Measurements from ENCODE around the gene SLC25A47. TPM values are rescaled to one million over a fixed set of nuclear protein-coding genes. Genes with fewer than 3 reads are reported as not detected.

The SLC25A47 gene
- total and polyA plus RNA-seq, 4 donors: 0.02 to 0.12 (median 0.06) TPM; not detected in 1

DNA sequence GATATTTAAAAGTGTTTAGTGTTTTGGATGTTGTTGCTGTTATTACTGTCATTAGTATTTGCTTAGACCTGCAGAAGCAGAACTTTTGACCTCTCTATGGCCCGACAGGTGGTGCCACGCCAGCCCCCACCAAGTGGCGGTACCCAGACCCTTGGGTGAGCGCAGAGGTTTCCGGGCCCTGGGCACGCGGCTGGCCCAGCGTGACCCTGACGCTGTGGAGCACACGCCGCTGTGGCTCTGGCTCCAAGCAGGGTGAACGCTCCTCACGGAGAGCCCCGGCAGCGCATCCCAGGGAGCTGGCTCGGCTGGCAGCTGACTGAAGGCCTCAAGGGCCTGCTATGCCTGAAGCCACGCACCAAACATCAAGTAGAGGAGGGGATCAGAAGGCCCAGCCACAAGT, 22.6 kb downstream of the SLC25A47 start:
- no peaks in the 10 kb centered on the region for H3K27me3 ChIP-seq (ENCODE audit: control insufficient read depth in 3 of 3, insufficient read depth in 3 of 3, low read length in 2 of 3)
- WGBS, 2 donors: 96% methylated on average over 17 of the region's 17 CpGs
- no peak for DNase-seq
- no peak overlapping the region for H3K9ac ChIP-seq (ENCODE audit: insufficient read depth in 1 of 2, low read length in 2 of 2)
- H3K9me3 ChIP-seq (ENCODE audit: control insufficient read depth in 4 of 4, insufficient read depth in 3 of 4, low read length in 3 of 4): no peaks in the 10 kb centered on the region
- ATAC-seq (ENCODE audit: insufficient read depth, low FRiP score): no peak
- peaks cover 9 to 51% (median 11%) of the 10 kb centered on the region in 4 donors for H3K36me3 ChIP-seq (ENCODE audit: control insufficient read depth in 4 of 4, insufficient read depth in 4 of 4, low read length in 4 of 4)
- TF ChIP-seq, protein P1, sequence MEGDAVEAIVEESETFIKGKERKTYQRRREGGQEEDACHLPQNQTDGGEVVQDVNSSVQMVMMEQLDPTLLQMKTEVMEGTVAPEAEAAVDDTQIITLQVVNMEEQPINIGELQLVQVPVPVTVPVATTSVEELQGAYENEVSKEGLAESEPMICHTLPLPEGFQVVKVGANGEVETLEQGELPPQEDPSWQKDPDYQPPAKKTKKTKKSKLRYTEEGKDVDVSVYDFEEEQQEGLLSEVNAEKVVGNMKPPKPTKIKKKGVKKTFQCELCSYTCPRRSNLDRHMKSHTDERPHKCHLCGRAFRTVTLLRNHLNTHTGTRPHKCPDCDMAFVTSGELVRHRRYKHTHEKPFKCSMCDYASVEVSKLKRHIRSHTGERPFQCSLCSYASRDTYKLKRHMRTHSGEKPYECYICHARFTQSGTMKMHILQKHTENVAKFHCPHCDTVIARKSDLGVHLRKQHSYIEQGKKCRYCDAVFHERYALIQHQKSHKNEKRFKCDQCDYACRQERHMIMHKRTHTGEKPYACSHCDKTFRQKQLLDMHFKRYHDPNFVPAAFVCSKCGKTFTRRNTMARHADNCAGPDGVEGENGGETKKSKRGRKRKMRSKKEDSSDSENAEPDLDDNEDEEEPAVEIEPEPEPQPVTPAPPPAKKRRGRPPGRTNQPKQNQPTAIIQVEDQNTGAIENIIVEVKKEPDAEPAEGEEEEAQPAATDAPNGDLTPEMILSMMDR (IDR thresholded peaks at IDR 0.05; ENCODE audit: control extremely low read depth, extremely low read depth): no peak
- H3K4me3 ChIP-seq: no peak overlapping the region
- H3K4me1 ChIP-seq (ENCODE audit: control insufficient read depth in 5 of 5, insufficient read depth in 5 of 5, low read length in 5 of 5): peaks cover 0 to 11% (median 0%) of the 10 kb centered on the region in 5 donors
- no peak overlapping the region for H3K27ac ChIP-seq (ENCODE audit: low read depth in 1 of 2, low read length in 1 of 2)

DNA sequence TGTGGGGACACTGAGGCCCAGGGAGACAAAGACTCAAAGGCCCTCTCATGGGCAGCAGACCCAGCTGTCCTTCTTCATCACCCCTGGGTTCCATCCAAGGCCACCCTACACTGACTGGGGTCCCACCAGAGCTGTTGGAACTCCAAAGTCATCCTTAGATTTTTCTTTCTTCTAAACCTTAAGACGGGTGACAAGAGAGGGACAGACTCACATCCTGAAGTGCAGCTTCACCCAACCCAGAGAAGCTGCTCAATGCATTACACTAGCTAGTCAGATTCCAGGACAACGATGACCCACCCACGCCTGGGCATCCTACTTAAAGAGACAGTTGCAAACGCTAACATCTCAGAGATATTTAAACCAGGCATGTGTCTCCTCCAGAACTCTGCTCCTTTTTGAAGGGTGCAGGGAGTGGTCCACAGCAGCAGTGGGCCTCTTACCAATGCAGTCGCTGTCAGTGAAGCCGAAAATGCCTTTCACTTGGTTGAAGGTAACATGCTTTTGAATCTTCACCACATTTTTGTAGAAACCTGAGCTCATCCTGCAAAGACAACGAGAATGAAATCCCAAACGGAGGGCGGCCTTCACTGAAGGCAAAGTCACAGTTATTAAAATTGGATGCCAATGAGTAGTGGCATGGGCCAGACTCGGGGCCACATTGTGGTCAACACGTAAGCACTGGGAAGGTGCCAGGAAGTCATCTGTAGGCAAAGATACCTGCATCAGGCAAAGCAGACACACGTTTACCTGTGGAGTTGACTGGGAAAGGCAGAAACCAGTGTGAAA, 23.4 kb downstream of the SLC25A47 start:
- Histone ChIP-seq H3K27ac (ENCODE audit: low read depth in 1 of 2, low read length in 1 of 2) (no peak overlapping the region), H3K36me3 (ENCODE audit: control insufficient read depth in 4 of 4, insufficient read depth in 4 of 4, low read length in 4 of 4) (peaks cover 9 to 54% (median 14%) of the 10 kb centered on the region in 4 donors), H3K9ac (ENCODE audit: insufficient read depth in 1 of 2, low read length in 2 of 2) (no peak overlapping the region), H3K9me3 (ENCODE audit: control insufficient read depth in 4 of 4, insufficient read depth in 3 of 4, low read length in 3 of 4) (no peaks in the 10 kb centered on the region), H3K27me3 (ENCODE audit: control insufficient read depth in 3 of 3, insufficient read depth in 3 of 3, low read length in 2 of 3) (no peaks in the 10 kb centered on the region), H3K4me3 (no peak overlapping the region), H3K4me1 (ENCODE audit: control insufficient read depth in 5 of 5, insufficient read depth in 5 of 5, low read length in 5 of 5) (peaks cover 0 to 7% (median 0%) of the 10 kb centered on the region in 5 donors)
- no peak for DNase-seq
- 93 to 96% methylated on average over 12 of the region's 12 CpGs for WGBS, 2 donors
- TF ChIP-seq, protein P1 (IDR thresholded peaks at IDR 0.05; ENCODE audit: control extremely low read depth, extremely low read depth): no peak
- ATAC-seq (ENCODE audit: insufficient read depth, low FRiP score): no peak

DNA sequence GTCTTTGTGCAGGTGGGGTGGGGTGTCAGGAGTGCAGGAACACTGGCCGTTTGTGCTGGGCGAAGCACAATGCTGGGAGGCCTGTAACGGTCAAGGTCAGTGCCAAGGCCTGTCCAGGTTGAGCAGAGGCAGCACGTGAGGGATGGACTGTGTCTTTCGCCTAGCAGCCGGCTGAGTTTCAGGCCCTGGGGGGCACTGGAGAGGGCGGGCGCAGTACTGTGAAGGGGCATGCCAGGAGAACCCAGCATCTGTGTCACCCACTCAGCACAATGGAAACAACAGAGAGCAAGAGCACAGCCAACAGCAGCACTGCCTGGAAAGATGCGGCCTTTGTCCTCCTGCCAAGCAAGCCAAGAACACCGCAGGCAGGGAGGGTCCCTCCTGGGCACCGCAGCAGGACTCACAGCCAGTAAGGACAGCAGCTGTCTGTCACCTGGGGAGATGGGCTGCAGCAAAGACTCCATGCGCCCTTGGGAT, 25.2 kb downstream of the SLC25A47 start:
- Histone ChIP-seq H3K36me3 (ENCODE audit: control insufficient read depth in 4 of 4, insufficient read depth in 4 of 4, low read length in 4 of 4) (peaks cover 11 to 51% (median 20%) of the 10 kb centered on the region in 4 donors), H3K4me3 (no peak overlapping the region), H3K27ac (ENCODE audit: low read depth in 1 of 2, low read length in 1 of 2) (no peak overlapping the region), H3K9ac (ENCODE audit: insufficient read depth in 1 of 2, low read length in 2 of 2) (no peak overlapping the region), H3K4me1 (ENCODE audit: control insufficient read depth in 5 of 5, insufficient read depth in 5 of 5, low read length in 5 of 5) (peaks cover 0 to 3% (median 0%) of the 10 kb centered on the region in 5 donors), H3K27me3 (ENCODE audit: control insufficient read depth in 3 of 3, insufficient read depth in 3 of 3, low read length in 2 of 3) (no peaks in the 10 kb centered on the region), H3K9me3 (ENCODE audit: control insufficient read depth in 4 of 4, insufficient read depth in 3 of 4, low read length in 3 of 4) (no peaks in the 10 kb centered on the region)
- TF ChIP-seq, protein P1 (IDR thresholded peaks at IDR 0.05; ENCODE audit: control extremely low read depth, extremely low read depth): no peak
- no peak for DNase-seq
- WGBS, 2 donors: 88 to 95% methylated on average over 12 of the region's 12 CpGs
- ATAC-seq (ENCODE audit: insufficient read depth, low FRiP score): no peak
